B cell (primary cell): ENCODE measurements around the gene ARHGAP6.

ENCODE experiments used
- EZH2 ChIP-seq: IDR thresholded peaks from 2 replicates; pipeline ENCODE4 v1.6.1; 2012; ENCODE audit warnings: borderline replicate concordance, low read depth, mild to moderate bottlenecking, moderate library complexity, low read length; ENCODE audit not compliant: insufficient read depth, poor library complexity, severe bottlenecking
- TF ChIP-seq, protein P1 (sequence below): fragments of 200-600 bp; IDR thresholded peaks from one replicate; pipeline ENCODE4 v1.8.0; 2022; ENCODE audit warnings: antibody characterized with exemption, mild to moderate bottlenecking

DNA sequence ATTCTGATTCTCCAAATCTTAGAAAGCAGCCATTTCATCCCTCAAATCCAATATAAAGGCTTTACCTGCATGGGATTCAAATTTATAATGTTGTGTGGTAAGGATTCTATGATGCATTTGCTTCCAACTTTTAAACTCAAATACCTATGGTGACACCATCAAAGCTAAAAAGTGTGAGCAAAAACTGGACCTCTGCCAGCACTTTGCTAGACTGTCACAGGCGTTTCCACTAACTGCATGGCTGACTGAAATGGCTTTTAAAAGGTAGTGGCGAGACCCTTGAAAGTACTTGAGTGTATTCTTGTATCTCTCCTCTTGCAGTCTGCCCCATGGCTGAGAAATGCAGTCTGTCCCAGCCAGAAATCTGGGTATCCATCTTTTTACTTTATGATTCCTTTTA, 203.1 kb downstream of the ARHGAP6 start:
- TF ChIP-seq, protein P1, sequence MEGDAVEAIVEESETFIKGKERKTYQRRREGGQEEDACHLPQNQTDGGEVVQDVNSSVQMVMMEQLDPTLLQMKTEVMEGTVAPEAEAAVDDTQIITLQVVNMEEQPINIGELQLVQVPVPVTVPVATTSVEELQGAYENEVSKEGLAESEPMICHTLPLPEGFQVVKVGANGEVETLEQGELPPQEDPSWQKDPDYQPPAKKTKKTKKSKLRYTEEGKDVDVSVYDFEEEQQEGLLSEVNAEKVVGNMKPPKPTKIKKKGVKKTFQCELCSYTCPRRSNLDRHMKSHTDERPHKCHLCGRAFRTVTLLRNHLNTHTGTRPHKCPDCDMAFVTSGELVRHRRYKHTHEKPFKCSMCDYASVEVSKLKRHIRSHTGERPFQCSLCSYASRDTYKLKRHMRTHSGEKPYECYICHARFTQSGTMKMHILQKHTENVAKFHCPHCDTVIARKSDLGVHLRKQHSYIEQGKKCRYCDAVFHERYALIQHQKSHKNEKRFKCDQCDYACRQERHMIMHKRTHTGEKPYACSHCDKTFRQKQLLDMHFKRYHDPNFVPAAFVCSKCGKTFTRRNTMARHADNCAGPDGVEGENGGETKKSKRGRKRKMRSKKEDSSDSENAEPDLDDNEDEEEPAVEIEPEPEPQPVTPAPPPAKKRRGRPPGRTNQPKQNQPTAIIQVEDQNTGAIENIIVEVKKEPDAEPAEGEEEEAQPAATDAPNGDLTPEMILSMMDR, result no peak
- no peak for TF ChIP-seq EZH2
